Esophagus squamous epithelium (tissue), 4 donors: Measurements from ENCODE around the gene NEU4.

Experiments used
- POLR2A ChIP-seq, 4 donors: fragments of 450-650 bp; IDR thresholded peaks; one replicate each; pipeline ENCODE4 v1.6.1; 2017; ENCODE audit warnings: antibody characterized with exemption in 4 of 4, mild to moderate bottlenecking in 4 of 4, moderate library complexity in 3 of 4
- TF ChIP-seq, protein P1 (sequence below), 6 experiments: fragments of 450-650 bp in 4 of 6; fragments of 200-600 bp in 2 of 6; sonication (generic) in 2 of 6; IDR thresholded peaks; one replicate each; pipeline ENCODE4 v1.5.1; 2016 to 2019; ENCODE audit warnings: antibody characterized with exemption in 6 of 6, mild to moderate bottlenecking in 4 of 6, moderate library complexity in 4 of 6

GRCh38 chr2:241773511-241774418, 35.2 kb upstream of the NEU4 start:
- no peak for TF ChIP-seq POLR2A (IDR thresholded peaks at IDR 0.05)
- TF ChIP-seq, protein P1, sequence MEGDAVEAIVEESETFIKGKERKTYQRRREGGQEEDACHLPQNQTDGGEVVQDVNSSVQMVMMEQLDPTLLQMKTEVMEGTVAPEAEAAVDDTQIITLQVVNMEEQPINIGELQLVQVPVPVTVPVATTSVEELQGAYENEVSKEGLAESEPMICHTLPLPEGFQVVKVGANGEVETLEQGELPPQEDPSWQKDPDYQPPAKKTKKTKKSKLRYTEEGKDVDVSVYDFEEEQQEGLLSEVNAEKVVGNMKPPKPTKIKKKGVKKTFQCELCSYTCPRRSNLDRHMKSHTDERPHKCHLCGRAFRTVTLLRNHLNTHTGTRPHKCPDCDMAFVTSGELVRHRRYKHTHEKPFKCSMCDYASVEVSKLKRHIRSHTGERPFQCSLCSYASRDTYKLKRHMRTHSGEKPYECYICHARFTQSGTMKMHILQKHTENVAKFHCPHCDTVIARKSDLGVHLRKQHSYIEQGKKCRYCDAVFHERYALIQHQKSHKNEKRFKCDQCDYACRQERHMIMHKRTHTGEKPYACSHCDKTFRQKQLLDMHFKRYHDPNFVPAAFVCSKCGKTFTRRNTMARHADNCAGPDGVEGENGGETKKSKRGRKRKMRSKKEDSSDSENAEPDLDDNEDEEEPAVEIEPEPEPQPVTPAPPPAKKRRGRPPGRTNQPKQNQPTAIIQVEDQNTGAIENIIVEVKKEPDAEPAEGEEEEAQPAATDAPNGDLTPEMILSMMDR (IDR thresholded peaks at IDR 0.05): no peak
